ENCODE measurements around the gene SELENON. TPM values are rescaled to one million over a fixed set of nuclear protein-coding genes. Genes with fewer than 3 reads are reported as not detected.

Gene SELENON
- total and polyA plus RNA-seq, 4 donors: 4.3 to 16.1 (median 9.0) TPM

DNA sequence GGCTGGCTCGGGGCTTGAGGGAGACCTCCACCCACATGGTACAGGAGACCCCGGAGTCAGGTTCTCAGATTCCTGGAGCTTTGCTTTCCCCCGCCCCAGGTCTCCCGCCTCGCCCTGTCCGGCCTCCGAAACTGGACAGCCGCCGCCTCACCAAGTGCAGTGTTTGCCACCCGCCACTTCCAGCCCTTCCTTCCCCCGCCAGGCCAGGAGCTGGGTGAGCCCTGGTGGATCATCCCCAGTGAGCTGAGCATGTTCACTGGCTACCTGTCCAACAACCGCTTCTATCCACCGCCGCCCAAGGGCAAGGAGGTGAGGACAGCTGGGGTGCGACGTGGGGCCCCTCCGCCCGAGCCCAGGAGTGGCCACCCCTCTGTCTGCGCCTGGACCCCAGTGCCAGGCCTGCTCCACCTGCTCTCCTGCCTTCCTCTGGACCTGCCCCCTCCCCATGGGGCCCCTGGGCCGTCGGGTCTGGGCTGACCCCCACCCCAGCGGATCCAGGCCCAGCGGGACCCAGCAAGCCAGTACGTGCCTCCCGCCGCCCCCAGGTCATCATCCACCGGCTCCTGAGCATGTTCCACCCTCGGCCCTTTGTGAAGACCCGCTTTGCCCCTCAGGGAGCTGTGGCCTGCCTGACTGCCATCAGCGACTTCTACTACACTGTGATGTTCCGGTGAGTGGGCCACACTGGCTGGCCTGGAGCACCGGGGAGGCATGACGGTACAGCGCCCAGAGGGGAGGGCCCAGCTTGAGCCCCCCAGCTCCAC lies 8.7 kb downstream of the SELENON start:
- no peak overlapping the region for H3K27ac ChIP-seq (ENCODE audit: low read depth in 1 of 2, low read length in 2 of 2)
- peaks cover 0 to 18% (median 5%) of the 10 kb centered on the region in 4 donors for H3K36me3 ChIP-seq (ENCODE audit: control insufficient read depth in 4 of 4, insufficient read depth in 3 of 4, low read depth in 1 of 4, low read length in 3 of 4)
- no peaks in the 10 kb centered on the region for H3K9me3 ChIP-seq (ENCODE audit: control insufficient read depth in 4 of 4, low read length in 3 of 4)
- H3K9ac ChIP-seq (ENCODE audit: low read depth in 1 of 2, low read length in 2 of 2): no peak overlapping the region
- H3K4me1 ChIP-seq (ENCODE audit: control insufficient read depth in 4 of 4, insufficient read depth in 4 of 4, low read length in 3 of 4): no peaks in the 10 kb centered on the region
- 94% methylated on average over 34 of the region's 34 CpGs for WGBS
- H3K27me3 ChIP-seq (ENCODE audit: control insufficient read depth in 4 of 4, insufficient read depth in 4 of 4, low read length in 3 of 4): no peaks in the 10 kb centered on the region
- H3K4me3 ChIP-seq (ENCODE audit: low read depth in 1 of 3, low read length in 3 of 3): no peak overlapping the region
- TF ChIP-seq GABPA (IDR thresholded peaks at IDR 0.05 in 1 of 2, conservative IDR thresholded peaks at IDR 0.05 in 1 of 2) (no peak), TAF1 (conservative IDR thresholded peaks at IDR 0.05) (no peak), SP1 (IDR thresholded peaks at IDR 0.05) (no peak), FOXA1 (IDR thresholded peaks at IDR 0.05) (no peak), HNF4A (conservative IDR thresholded peaks at IDR 0.05) (no peak), JUND (IDR thresholded peaks at IDR 0.05) (no peak), RAD21 (IDR thresholded peaks at IDR 0.05) (no peak), HNF4G (IDR thresholded peaks at IDR 0.05) (no peak), EGR1 (IDR thresholded peaks at IDR 0.05; ENCODE audit: low read depth in 2 of 2) (no peak), NR2F2 (IDR thresholded peaks at IDR 0.05) (no peak), FOXA2 (IDR thresholded peaks at IDR 0.05) (no peak)
- TF ChIP-seq, protein P1, sequence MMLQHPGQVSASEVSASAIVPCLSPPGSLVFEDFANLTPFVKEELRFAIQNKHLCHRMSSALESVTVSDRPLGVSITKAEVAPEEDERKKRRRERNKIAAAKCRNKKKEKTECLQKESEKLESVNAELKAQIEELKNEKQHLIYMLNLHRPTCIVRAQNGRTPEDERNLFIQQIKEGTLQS (IDR thresholded peaks at IDR 0.05): no peak
- TF ChIP-seq, protein P2, sequence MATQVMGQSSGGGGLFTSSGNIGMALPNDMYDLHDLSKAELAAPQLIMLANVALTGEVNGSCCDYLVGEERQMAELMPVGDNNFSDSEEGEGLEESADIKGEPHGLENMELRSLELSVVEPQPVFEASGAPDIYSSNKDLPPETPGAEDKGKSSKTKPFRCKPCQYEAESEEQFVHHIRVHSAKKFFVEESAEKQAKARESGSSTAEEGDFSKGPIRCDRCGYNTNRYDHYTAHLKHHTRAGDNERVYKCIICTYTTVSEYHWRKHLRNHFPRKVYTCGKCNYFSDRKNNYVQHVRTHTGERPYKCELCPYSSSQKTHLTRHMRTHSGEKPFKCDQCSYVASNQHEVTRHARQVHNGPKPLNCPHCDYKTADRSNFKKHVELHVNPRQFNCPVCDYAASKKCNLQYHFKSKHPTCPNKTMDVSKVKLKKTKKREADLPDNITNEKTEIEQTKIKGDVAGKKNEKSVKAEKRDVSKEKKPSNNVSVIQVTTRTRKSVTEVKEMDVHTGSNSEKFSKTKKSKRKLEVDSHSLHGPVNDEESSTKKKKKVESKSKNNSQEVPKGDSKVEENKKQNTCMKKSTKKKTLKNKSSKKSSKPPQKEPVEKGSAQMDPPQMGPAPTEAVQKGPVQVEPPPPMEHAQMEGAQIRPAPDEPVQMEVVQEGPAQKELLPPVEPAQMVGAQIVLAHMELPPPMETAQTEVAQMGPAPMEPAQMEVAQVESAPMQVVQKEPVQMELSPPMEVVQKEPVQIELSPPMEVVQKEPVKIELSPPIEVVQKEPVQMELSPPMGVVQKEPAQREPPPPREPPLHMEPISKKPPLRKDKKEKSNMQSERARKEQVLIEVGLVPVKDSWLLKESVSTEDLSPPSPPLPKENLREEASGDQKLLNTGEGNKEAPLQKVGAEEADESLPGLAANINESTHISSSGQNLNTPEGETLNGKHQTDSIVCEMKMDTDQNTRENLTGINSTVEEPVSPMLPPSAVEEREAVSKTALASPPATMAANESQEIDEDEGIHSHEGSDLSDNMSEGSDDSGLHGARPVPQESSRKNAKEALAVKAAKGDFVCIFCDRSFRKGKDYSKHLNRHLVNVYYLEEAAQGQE (IDR thresholded peaks at IDR 0.05): no peak
- TF ChIP-seq, protein P3, sequence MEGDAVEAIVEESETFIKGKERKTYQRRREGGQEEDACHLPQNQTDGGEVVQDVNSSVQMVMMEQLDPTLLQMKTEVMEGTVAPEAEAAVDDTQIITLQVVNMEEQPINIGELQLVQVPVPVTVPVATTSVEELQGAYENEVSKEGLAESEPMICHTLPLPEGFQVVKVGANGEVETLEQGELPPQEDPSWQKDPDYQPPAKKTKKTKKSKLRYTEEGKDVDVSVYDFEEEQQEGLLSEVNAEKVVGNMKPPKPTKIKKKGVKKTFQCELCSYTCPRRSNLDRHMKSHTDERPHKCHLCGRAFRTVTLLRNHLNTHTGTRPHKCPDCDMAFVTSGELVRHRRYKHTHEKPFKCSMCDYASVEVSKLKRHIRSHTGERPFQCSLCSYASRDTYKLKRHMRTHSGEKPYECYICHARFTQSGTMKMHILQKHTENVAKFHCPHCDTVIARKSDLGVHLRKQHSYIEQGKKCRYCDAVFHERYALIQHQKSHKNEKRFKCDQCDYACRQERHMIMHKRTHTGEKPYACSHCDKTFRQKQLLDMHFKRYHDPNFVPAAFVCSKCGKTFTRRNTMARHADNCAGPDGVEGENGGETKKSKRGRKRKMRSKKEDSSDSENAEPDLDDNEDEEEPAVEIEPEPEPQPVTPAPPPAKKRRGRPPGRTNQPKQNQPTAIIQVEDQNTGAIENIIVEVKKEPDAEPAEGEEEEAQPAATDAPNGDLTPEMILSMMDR (IDR thresholded peaks at IDR 0.05; ENCODE audit: low read depth, low read length, missing input control): no peak
- TF ChIP-seq, protein P4, sequence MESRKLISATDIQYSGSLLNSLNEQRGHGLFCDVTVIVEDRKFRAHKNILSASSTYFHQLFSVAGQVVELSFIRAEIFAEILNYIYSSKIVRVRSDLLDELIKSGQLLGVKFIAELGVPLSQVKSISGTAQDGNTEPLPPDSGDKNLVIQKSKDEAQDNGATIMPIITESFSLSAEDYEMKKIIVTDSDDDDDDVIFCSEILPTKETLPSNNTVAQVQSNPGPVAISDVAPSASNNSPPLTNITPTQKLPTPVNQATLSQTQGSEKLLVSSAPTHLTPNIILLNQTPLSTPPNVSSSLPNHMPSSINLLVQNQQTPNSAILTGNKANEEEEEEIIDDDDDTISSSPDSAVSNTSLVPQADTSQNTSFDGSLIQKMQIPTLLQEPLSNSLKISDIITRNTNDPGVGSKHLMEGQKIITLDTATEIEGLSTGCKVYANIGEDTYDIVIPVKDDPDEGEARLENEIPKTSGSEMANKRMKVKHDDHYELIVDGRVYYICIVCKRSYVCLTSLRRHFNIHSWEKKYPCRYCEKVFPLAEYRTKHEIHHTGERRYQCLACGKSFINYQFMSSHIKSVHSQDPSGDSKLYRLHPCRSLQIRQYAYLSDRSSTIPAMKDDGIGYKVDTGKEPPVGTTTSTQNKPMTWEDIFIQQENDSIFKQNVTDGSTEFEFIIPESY (IDR thresholded peaks at IDR 0.05): no peak
- DNase-seq (ENCODE audit: low spot score): no peak

Data from liver (tissue), 9 donors.